GM12878 (cell line): ENCODE data around the gene ADPRHL1. TPM values are rescaled to one million over a fixed set of nuclear protein-coding genes. Genes with fewer than 3 reads are reported as not detected.

Experiments used
- ATAC-seq: fragments of 200-7000 bp; cut with Tn5 transposase; 3 replicates; pipeline ENCODE4 v1.9.1; 2020; ENCODE audit warnings: mild to moderate bottlenecking, moderate library complexity
- BruUV-seq: library from RNA; stranded (reverse); fragments of 400-500 nt; replicated peaks from 2 replicates; lab custom pipeline; 2021; lab: Mats Ljungman, UMichigan
- CTCF ChIA-PET: fragments of 300-600 bp; sonication (Branson Sonifier 250); formaldehyde crosslinking; extraction: SDS; loops from one replicate; lab custom pipeline; 2021; ENCODE audit warnings: inconsistent platforms; lab: Yijun Ruan, JAX
- POLR2A ChIA-PET: fragments of 350-600 bp; formaldehyde crosslinking; extraction: SDS; loops from one replicate; lab custom pipeline; 2021; ENCODE audit warnings: inconsistent platforms; lab: Charles Lee
- RAD21 ChIA-PET: fragments of 300-600 bp; sonication (Branson Sonifier 250); formaldehyde crosslinking; loops from one replicate; lab custom pipeline; 2023; ENCODE audit warnings: antibody characterized with exemption; ENCODE audit not compliant: unreplicated experiment; lab: Charles Lee
- SMC1A ChIA-PET: fragments of 300-600 bp; sonication (Branson Sonifier 250); formaldehyde crosslinking; loops from one replicate; lab custom pipeline; 2023; ENCODE audit not compliant: unreplicated experiment, uncharacterized antibody; lab: Charles Lee
- DNase-seq: peaks from one replicate; pipeline ENCODE4 v3.0.0-alpha.2; 2011; ENCODE audit warnings: low read depth, low spot score
- FAIRE-seq: peaks from 3 replicates; lab custom pipeline; 2011; peaks lifted over from hg19 to GRCh38; lab: Jason Lieb, UNC
- H2AFZ ChIP-seq: 2 replicates; pipeline ENCODE4 v1.6.0; 2011; ENCODE audit warnings: low read depth, low read length, control low read depth; ENCODE audit not compliant: control insufficient read depth
- H3K27ac ChIP-seq: 2 replicates; pipeline ENCODE4 v1.5.1; 2011; ENCODE audit warnings: control low read depth; ENCODE audit not compliant: control insufficient read depth, insufficient read depth
- H3K27me3 ChIP-seq, 2 experiments: replicated peaks in 1 of 2; 2 replicates each; pipeline versions ENCODE4 v1.6.0 to v1.6.1; 2011; ENCODE audit warnings: low read length in 1 of 2; ENCODE audit not compliant: control insufficient read depth in 2 of 2, insufficient read depth in 2 of 2
- H3K36me3 ChIP-seq, 2 experiments: 2 replicates each; pipeline ENCODE4 v1.5.1; 2011; ENCODE audit warnings: low read length in 1 of 2; ENCODE audit not compliant: control insufficient read depth in 2 of 2, insufficient read depth in 2 of 2
- H3K4me1 ChIP-seq: 2 replicates; pipeline ENCODE4 v1.6.1; 2011; ENCODE audit warnings: mild to moderate bottlenecking, low read length, moderate library complexity, mixed read lengths; ENCODE audit not compliant: control insufficient read depth, insufficient read depth
- H3K4me2 ChIP-seq: 2 replicates; pipeline ENCODE4 v1.6.0; 2011; ENCODE audit warnings: control low read depth; ENCODE audit not compliant: control insufficient read depth, insufficient read depth
- H3K4me3 ChIP-seq: fragments of 200-600 bp; sonication (generic); 2 replicates; pipeline ENCODE4 v1.5.1; 2016
- H3K79me2 ChIP-seq: 2 replicates; pipeline ENCODE4 v1.6.0; 2011; ENCODE audit warnings: low read length; ENCODE audit not compliant: control insufficient read depth, insufficient read depth
- H3K9ac ChIP-seq: 2 replicates; pipeline ENCODE4 v1.8.0; 2011; ENCODE audit warnings: low read length, control low read depth, mixed read lengths; ENCODE audit not compliant: control insufficient read depth, insufficient read depth
- H3K9me3 ChIP-seq: replicated peaks from 3 replicates; pipeline ENCODE4 v1.5.1; 2011; ENCODE audit warnings: mild to moderate bottlenecking, low read length; ENCODE audit not compliant: control insufficient read depth, insufficient read depth
- H4K20me1 ChIP-seq: 2 replicates; pipeline ENCODE4 v1.6.0; 2011; ENCODE audit not compliant: control insufficient read depth, insufficient read depth
- CEBPB ChIP-seq, 2 experiments: fragments of 150-350 bp in 1 of 2; IDR thresholded peaks; 2 replicates each; pipeline ENCODE4 v1.6.1; 2012 to 2014; ENCODE audit warnings: low read depth in 2 of 2, low read length in 2 of 2, borderline replicate concordance in 1 of 2, inconsistent platforms in 1 of 2
- ETV6 ChIP-seq, 2 experiments: fragments of 450-650 bp in 1 of 2; IDR thresholded peaks in 1 of 2; conservative IDR thresholded peaks in 1 of 2; 2 replicates each; pipeline ENCODE4 v1.6.1; 2014; ENCODE audit warnings: antibody characterized with exemption in 1 of 2, borderline replicate concordance in 1 of 2, low read depth in 1 of 2, mild to moderate bottlenecking in 1 of 2, moderate library complexity in 1 of 2
- EZH2 ChIP-seq: IDR thresholded peaks from 2 replicates; pipeline ENCODE4 v1.6.1; 2012; ENCODE audit warnings: low read depth, mild to moderate bottlenecking, control low read depth, inconsistent platforms, low read length, borderline replicate concordance; ENCODE audit not compliant: control insufficient read depth
- HCFC1 ChIP-seq: fragments of 150-350 bp; IDR thresholded peaks from 2 replicates; pipeline ENCODE4 v1.6.1; 2014; ENCODE audit warnings: low read length
- MEF2B ChIP-seq: fragments of 450-650 bp; IDR thresholded peaks from 2 replicates; pipeline ENCODE4 v1.6.1; 2018; ENCODE audit warnings: mild to moderate bottlenecking, moderate library complexity; ENCODE audit not compliant: partially characterized antibody, poor library complexity, severe bottlenecking
- POU2F2 ChIP-seq: IDR thresholded peaks from 3 replicates; pipeline ENCODE4 v1.6.1; 2011; ENCODE audit warnings: low read depth, mild to moderate bottlenecking, low read length, borderline replicate concordance
- RAD51 ChIP-seq: fragments of 450-650 bp; IDR thresholded peaks from 2 replicates; pipeline ENCODE4 v1.6.1; 2016; ENCODE audit warnings: moderate library complexity, mild to moderate bottlenecking, inconsistent platforms
- SIX5 ChIP-seq: IDR thresholded peaks from 2 replicates; pipeline ENCODE4 v1.6.1; 2011; ENCODE audit warnings: mild to moderate bottlenecking, low read depth, low read length, moderate library complexity; ENCODE audit not compliant: severe bottlenecking
- ZNF217 ChIP-seq: fragments of 450-650 bp; IDR thresholded peaks from 2 replicates; pipeline ENCODE4 v1.6.1; 2017; ENCODE audit warnings: antibody characterized with exemption, mild to moderate bottlenecking
- ZNF384 ChIP-seq: IDR thresholded peaks from 2 replicates; pipeline ENCODE4 v1.6.1; 2012; ENCODE audit warnings: low read depth, mild to moderate bottlenecking, low read length, improper control_type of control experiment, borderline replicate concordance
- WGBS: methylation state at CpG from one replicate; pipeline ENCODE4 v1.1.6; 2016; ENCODE audit warnings: low lambda C conversion rate; ENCODE audit not compliant: insufficient replicate concordance, insufficient coverage; ENCODE audit errors: missing lambda C conversion rate; 5-methylcytosine and 5-hydroxymethylcytosine counted together
- in situ Hi-C: fragments of 300-500 bp; cut with MboI; formaldehyde crosslinking; loops from 9 replicates; pipeline ENCODE4 v1.14.3; 2018; ENCODE audit warnings: mixed read lengths
- intact Hi-C: fragments of 100-400 bp; cut with micrococcal nuclease; formaldehyde crosslinking; loops from one replicate; pipeline ENCODE4 v1.14.2; 2022; ENCODE audit not compliant: unreplicated experiment
- polyA plus RNA-seq, 11 experiments: library from polyadenylated mRNA; depleted of rRNA in 4 of 11; unstranded in 6 of 11; stranded (reverse) in 5 of 11; fragments of >200 nt; fragmentation: Nextera tagmentation in 4 of 11; fragmentation: Illumina TruSeq in 1 of 11; extraction: Ambion mirVana in 4 of 11; extraction: Trizol in 1 of 11; gene quantifications; 1 replicate in 1 of 11; 2 replicates in 10 of 11; pipeline versions ENCODE4 v1.2.1 to v1.2.3, GENCODE V29; 2011 to 2016; ENCODE audit warnings: inconsistent platforms in 2 of 11, missing spikeins in 2 of 11, low read depth in 1 of 11
- total RNA-seq, 4 experiments: library from RNA; depleted of rRNA in 3 of 4; stranded (reverse); fragments of >200 nt in 3 of 4; fragmentation: Illumina TruSeq in 1 of 4; extraction: Trizol in 1 of 4; gene quantifications; 2 replicates each; pipeline versions ENCODE4 v1.2.1 to v1.2.3, GENCODE V29; 2013 to 2021
- TF ChIP-seq, protein P1 (sequence below): IDR thresholded peaks from 2 replicates; pipeline ENCODE4 v1.6.1; 2011; ENCODE audit warnings: mild to moderate bottlenecking, low read depth, low read length, moderate library complexity; ENCODE audit not compliant: insufficient replicate concordance
- TF ChIP-seq, protein P2 (sequence below): IDR thresholded peaks from 2 replicates; pipeline ENCODE4 v1.6.1; 2011; ENCODE audit warnings: borderline replicate concordance, low read depth, mild to moderate bottlenecking, moderate library complexity, low read length; ENCODE audit not compliant: insufficient read depth, poor library complexity, severe bottlenecking
- TF ChIP-seq, protein P3 (sequence below), 3 experiments: IDR thresholded peaks in 2 of 3; conservative IDR thresholded peaks in 1 of 3; 2 replicates each; pipeline ENCODE4 v1.5.1; 2011; ENCODE audit warnings: low read depth in 3 of 3, low read length in 3 of 3, mild to moderate bottlenecking in 3 of 3, control low read depth in 2 of 3, moderate library complexity in 2 of 3, inconsistent platforms in 1 of 3, mixed read lengths in 1 of 3; ENCODE audit not compliant: control insufficient read depth in 2 of 3, insufficient read depth in 1 of 3; ENCODE audit errors: extremely low read depth in 1 of 3

Gene ADPRHL1
- total and polyA plus RNA-seq, 10 of the 15 experiments (the other 5 are each of a cell fraction or from before 2014, with no cell fraction given): 0.05 to 1.9 (median 1.0) TPM

DNA sequence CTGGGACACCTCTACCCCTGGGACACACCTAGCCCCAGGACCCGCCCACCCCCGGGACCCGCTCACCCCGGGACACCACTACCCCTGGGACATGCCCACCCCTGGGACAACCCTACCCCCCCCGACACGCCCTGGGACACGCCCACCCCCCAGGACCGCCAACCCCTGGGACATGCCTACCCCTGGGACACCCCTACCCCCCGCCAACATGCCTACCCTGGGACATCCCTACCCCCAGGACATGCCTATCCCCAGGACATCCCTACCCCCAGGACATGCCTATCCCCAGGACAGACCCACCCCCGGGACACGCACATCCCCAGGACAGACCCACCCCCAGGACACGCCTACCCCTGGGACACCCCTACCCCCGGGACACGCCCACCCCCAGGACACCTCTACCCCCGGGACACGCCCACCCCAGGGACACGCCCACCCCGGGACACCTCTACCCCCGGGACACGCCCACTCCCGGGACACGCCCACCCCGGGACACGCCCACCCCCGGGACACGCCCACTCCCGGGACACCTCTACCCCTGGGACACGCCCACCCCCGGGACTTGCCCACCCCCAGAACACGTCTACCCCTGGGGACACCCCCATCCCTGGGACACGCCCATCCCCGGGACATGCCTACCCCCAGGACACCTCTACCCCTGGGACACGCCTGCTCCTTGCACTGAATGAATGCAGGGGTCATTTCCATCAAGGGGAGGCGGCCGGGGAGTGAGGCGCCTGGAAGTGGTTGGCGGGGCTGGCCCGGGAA is 32.3 kb downstream of the ADPRHL1 start:
- Histone ChIP-seq H3K9ac (no peak overlapping the region), H3K27ac (no peak overlapping the region), H3K4me2 (no peak overlapping the region), H3K4me1 (no peaks in the 10 kb centered on the region), H3K79me2 (no peaks in the 10 kb centered on the region)
- no TSS peak for BruUV-seq
- RAD21 ChIA-PET: no interaction called here
- TF ChIP-seq SIX5 (no peak), EZH2 (no peak), ZNF384 (no peak), MEF2B (no peak), ETV6 (conservative IDR thresholded peaks at IDR 0.05 in 1 of 2, IDR thresholded peaks at IDR 0.05 in 1 of 2; ENCODE audit: borderline replicate concordance in 1 of 2, low read depth in 1 of 2) (no peak), ZNF217 (no peak), CEBPB (IDR thresholded peaks at IDR 0.05; ENCODE audit: borderline replicate concordance in 1 of 2, low read depth in 2 of 2, low read length in 2 of 2) (no peak), RAD51 (no peak), HCFC1 (no peak), POU2F2 (no peak)
- TF ChIP-seq, protein P1, sequence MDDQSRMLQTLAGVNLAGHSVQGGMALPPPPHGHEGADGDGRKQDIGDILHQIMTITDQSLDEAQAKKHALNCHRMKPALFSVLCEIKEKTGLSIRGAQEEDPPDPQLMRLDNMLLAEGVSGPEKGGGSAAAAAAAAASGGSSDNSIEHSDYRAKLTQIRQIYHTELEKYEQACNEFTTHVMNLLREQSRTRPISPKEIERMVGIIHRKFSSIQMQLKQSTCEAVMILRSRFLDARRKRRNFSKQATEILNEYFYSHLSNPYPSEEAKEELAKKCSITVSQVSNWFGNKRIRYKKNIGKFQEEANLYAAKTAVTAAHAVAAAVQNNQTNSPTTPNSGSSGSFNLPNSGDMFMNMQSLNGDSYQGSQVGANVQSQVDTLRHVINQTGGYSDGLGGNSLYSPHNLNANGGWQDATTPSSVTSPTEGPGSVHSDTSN: no peak
- TF ChIP-seq, protein P2, sequence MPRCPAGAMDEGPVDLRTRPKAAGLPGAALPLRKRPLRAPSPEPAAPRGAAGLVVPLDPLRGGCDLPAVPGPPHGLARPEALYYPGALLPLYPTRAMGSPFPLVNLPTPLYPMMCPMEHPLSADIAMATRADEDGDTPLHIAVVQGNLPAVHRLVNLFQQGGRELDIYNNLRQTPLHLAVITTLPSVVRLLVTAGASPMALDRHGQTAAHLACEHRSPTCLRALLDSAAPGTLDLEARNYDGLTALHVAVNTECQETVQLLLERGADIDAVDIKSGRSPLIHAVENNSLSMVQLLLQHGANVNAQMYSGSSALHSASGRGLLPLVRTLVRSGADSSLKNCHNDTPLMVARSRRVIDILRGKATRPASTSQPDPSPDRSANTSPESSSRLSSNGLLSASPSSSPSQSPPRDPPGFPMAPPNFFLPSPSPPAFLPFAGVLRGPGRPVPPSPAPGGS: no peak
- TF ChIP-seq, protein P3, sequence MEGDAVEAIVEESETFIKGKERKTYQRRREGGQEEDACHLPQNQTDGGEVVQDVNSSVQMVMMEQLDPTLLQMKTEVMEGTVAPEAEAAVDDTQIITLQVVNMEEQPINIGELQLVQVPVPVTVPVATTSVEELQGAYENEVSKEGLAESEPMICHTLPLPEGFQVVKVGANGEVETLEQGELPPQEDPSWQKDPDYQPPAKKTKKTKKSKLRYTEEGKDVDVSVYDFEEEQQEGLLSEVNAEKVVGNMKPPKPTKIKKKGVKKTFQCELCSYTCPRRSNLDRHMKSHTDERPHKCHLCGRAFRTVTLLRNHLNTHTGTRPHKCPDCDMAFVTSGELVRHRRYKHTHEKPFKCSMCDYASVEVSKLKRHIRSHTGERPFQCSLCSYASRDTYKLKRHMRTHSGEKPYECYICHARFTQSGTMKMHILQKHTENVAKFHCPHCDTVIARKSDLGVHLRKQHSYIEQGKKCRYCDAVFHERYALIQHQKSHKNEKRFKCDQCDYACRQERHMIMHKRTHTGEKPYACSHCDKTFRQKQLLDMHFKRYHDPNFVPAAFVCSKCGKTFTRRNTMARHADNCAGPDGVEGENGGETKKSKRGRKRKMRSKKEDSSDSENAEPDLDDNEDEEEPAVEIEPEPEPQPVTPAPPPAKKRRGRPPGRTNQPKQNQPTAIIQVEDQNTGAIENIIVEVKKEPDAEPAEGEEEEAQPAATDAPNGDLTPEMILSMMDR (IDR thresholded peaks at IDR 0.05 in 2 of 3, conservative IDR thresholded peaks at IDR 0.05 in 1 of 3; ENCODE audit: control insufficient read depth in 2 of 3, extremely low read depth in 1 of 3, insufficient read depth in 1 of 3, low read depth in 3 of 3, low read length in 3 of 3): no peak
- TF ChIP-seq, all 136 proteins: peak for 0
- POLR2A ChIA-PET: no interaction called here
- no peak overlapping the region for H2AFZ ChIP-seq
- ATAC-seq: no peak
- no peaks in the 10 kb centered on the region for H3K36me3 ChIP-seq
- no peak for FAIRE-seq
- no peaks in the 10 kb centered on the region; a peak in 1 of 4 replicates for H3K27me3 ChIP-seq
- SMC1A ChIA-PET: no interaction called here
- DNase-seq: no peak
- intact Hi-C loops: no loop called here
- in situ Hi-C loops: no loop called here
- CTCF ChIA-PET: no interaction called here
- no peaks in the 10 kb centered on the region for H3K9me3 ChIP-seq
- no peak overlapping the region for H3K4me3 ChIP-seq
- WGBS: 53% methylated on average over 13 of the region's 38 CpGs
- no peaks in the 10 kb centered on the region for H4K20me1 ChIP-seq
